GM23338 (cell line): Measurements from ENCODE around the gene PPFIA1. TPM values are rescaled to one million over a fixed set of nuclear protein-coding genes. Genes with fewer than 3 reads are reported as not detected.

Source experiments
- ATAC-seq: fragments of 200-7000 bp; cut with Tn5 transposase; 3 replicates; pipeline ENCODE4 v1.9.1; 2020
- DNase-seq: peaks from one replicate; pipeline ENCODE4 v3.0.0-alpha.2; 2015; ENCODE audit warnings: low spot score
- H2AFZ ChIP-seq: fragments of 200-600 bp; sonication (generic); 2 replicates; pipeline ENCODE4 v1.8.0; 2016; ENCODE audit warnings: antibody characterized with exemption, mild to moderate bottlenecking, moderate library complexity
- H3F3A ChIP-seq: fragments of 200-600 bp; sonication (generic); replicated peaks from 2 replicates; pipeline ENCODE4 v1.8.0; 2017; ENCODE audit warnings: antibody characterized with exemption, mixed run types, low read depth
- H3K27ac ChIP-seq: fragments of 200-600 bp; sonication (generic); 2 replicates; pipeline ENCODE4 v1.6.1; 2016; ENCODE audit warnings: low read depth
- H3K27me3 ChIP-seq: fragments of 200-600 bp; sonication (generic); 2 replicates; pipeline ENCODE4 v1.8.0; 2016; ENCODE audit warnings: mild to moderate bottlenecking, mixed run types, moderate library complexity; ENCODE audit not compliant: insufficient read depth
- H3K36me3 ChIP-seq: fragments of 200-600 bp; sonication (generic); 2 replicates; pipeline ENCODE4 v1.8.0; 2016; ENCODE audit warnings: mild to moderate bottlenecking; ENCODE audit not compliant: insufficient read depth
- H3K4me1 ChIP-seq: fragments of 200-600 bp; sonication (generic); 2 replicates; pipeline ENCODE4 v1.8.0; 2016; ENCODE audit warnings: mild to moderate bottlenecking, moderate library complexity; ENCODE audit not compliant: insufficient read depth
- H3K4me2 ChIP-seq: fragments of 200-600 bp; sonication (generic); 2 replicates; pipeline ENCODE4 v1.7.1; 2017; ENCODE audit warnings: mixed run types
- H3K4me3 ChIP-seq: fragments of 200-600 bp; sonication (generic); 2 replicates; pipeline ENCODE4 v1.6.1; 2016; ENCODE audit warnings: mixed run types
- H3K79me2 ChIP-seq: fragments of 200-600 bp; sonication (generic); replicated peaks from 2 replicates; pipeline ENCODE4 v1.8.0; 2017; ENCODE audit warnings: mild to moderate bottlenecking; ENCODE audit not compliant: insufficient read depth
- H3K9me2 ChIP-seq: fragments of 200-600 bp; sonication (generic); 2 replicates; pipeline ENCODE4 v1.8.0; 2017; ENCODE audit not compliant: insufficient read depth
- H4K20me1 ChIP-seq: fragments of 200-600 bp; sonication (generic); replicated peaks from 2 replicates; pipeline ENCODE4 v1.8.0; 2017; ENCODE audit warnings: mild to moderate bottlenecking; ENCODE audit not compliant: insufficient read depth
- H3K27ac Mint-ChIP-seq: 2 replicates; pipeline ENCODE4 v1.8.0; 2020; ENCODE audit warnings: inconsistent platforms, mild to moderate bottlenecking, moderate library complexity, mixed read lengths
- H3K27me3 Mint-ChIP-seq: 3 replicates; pipeline ENCODE4 v1.8.0; 2022; ENCODE audit warnings: low read depth, mild to moderate bottlenecking, moderate library complexity, mixed read lengths, inconsistent platforms; ENCODE audit not compliant: insufficient read depth, poor library complexity
- H3K36me3 Mint-ChIP-seq: 3 replicates; pipeline ENCODE4 v1.8.0; 2021; ENCODE audit warnings: low read depth, mild to moderate bottlenecking, inconsistent platforms, moderate library complexity, mixed read lengths
- H3K4me1 Mint-ChIP-seq: 3 replicates; pipeline ENCODE4 v1.8.0; 2020; ENCODE audit warnings: mild to moderate bottlenecking, inconsistent platforms, mixed read lengths
- H3K4me3 Mint-ChIP-seq: 3 replicates; pipeline ENCODE4 v1.8.0; 2021; ENCODE audit warnings: moderate library complexity, mild to moderate bottlenecking, inconsistent platforms, mixed read lengths
- H3K9me3 Mint-ChIP-seq: 3 replicates; pipeline ENCODE4 v1.8.0; 2020; ENCODE audit warnings: moderate library complexity, mild to moderate bottlenecking, inconsistent platforms, mixed read lengths
- CREB1 ChIP-seq: fragments of 250-450 bp; sonication (Bioruptor Pico); IDR thresholded peaks from 2 replicates; pipeline ENCODE4 v1.5.0; 2020; ENCODE audit warnings: low read depth, mild to moderate bottlenecking, moderate library complexity
- EZH2 ChIP-seq: fragments of 200-600 bp; sonication (generic); IDR thresholded peaks from one replicate; pipeline ENCODE4 v1.8.0; 2017; ENCODE audit warnings: antibody characterized with exemption, mild to moderate bottlenecking, low read depth; ENCODE audit not compliant: unreplicated experiment
- JUNB ChIP-seq: IDR thresholded peaks from one replicate; pipeline ENCODE4 v1.6.1; 2016; ENCODE audit warnings: antibody characterized with exemption; ENCODE audit not compliant: unreplicated experiment
- POLR2AphosphoS5 ChIP-seq: IDR thresholded peaks from 2 replicates; pipeline ENCODE4 v1.6.1; 2016; ENCODE audit warnings: antibody characterized with exemption, low read depth
- REST ChIP-seq: IDR thresholded peaks from one replicate; pipeline ENCODE4 v1.6.1; 2018; ENCODE audit warnings: antibody characterized with exemption; ENCODE audit not compliant: unreplicated experiment
- STAT1 ChIP-seq: IDR thresholded peaks from one replicate; pipeline ENCODE4 v1.6.1; 2016; ENCODE audit warnings: antibody characterized with exemption; ENCODE audit not compliant: unreplicated experiment
- ZNF331 ChIP-seq: fragments of 250-450 bp; sonication (Bioruptor Pico); IDR thresholded peaks from 2 replicates; pipeline ENCODE4 v1.5.0; 2020; ENCODE audit warnings: low read depth, mild to moderate bottlenecking, moderate library complexity
- polyA plus RNA-seq: library from polyadenylated mRNA; unstranded; fragments of >200 nt; fragmentation: Nextera tagmentation; extraction: Ambion mirVana; gene quantifications from 2 replicates; pipeline ENCODE4 v1.2.1, GENCODE V29; 2016
- total RNA-seq: library from RNA; depleted of rRNA; stranded (reverse); fragments of >200 nt; shearing (Covaris generic); gene quantifications from 2 replicates; pipeline ENCODE4 v1.2.3, GENCODE V29; 2014

PPFIA1 gene
- total and polyA plus RNA-seq, 2 experiments from 2014 or later = 41.7 to 62.0 TPM

GRCh38 chr11:70416881-70417280, 146.4 kb downstream of the PPFIA1 start:
- Mint-ChIP-seq H3K27me3 (peaks cover 6% of the 10 kb centered on the region), H3K9me3 (no peaks in the 10 kb centered on the region), H3K4me3 (no peak overlapping the region), H3K27ac (no peak overlapping the region), H3K36me3 (peaks cover 90% of the 10 kb centered on the region), H3K4me1 (no peaks in the 10 kb centered on the region)
- Histone ChIP-seq H3K79me2 (peaks cover 3% of the 10 kb centered on the region), H4K20me1 (peaks cover 14% of the 10 kb centered on the region), H3K9me2 (no peaks in the 10 kb centered on the region), H3K4me2 (no peak overlapping the region), H3K4me1 (no peaks in the 10 kb centered on the region), H3K4me3 (no peak overlapping the region), H3K36me3 (peaks cover 79% of the 10 kb centered on the region), H2AFZ (no peak overlapping the region), H3K27me3 (no peaks in the 10 kb centered on the region), H3F3A (peaks cover 2% of the 10 kb centered on the region), H3K27ac (no peak overlapping the region)
- ATAC-seq (no peak), DNase-seq (no peak)
- TF ChIP-seq CREB1 (CRISPR knock-in tag) = no peak

GRCh38 chr11:70418130-70418529, 147.6 kb downstream of the PPFIA1 start:
- Histone ChIP-seq H3K4me3 (no peak overlapping the region), H3F3A (no peaks in the 10 kb centered on the region; the same call in none of the 2 replicates), H3K4me1 (no peaks in the 10 kb centered on the region), H3K9me2 (no peaks in the 10 kb centered on the region), H3K4me2 (no peak overlapping the region), H3K27me3 (no peaks in the 10 kb centered on the region), H3K79me2 (peaks cover 8% of the 10 kb centered on the region), H4K20me1 (peaks cover 14% of the 10 kb centered on the region), H2AFZ (no peak overlapping the region), H3K36me3 (peaks cover 76% of the 10 kb centered on the region), H3K27ac (no peak overlapping the region)
- Mint-ChIP-seq H3K27ac (no peak overlapping the region), H3K4me3 (no peak overlapping the region), H3K27me3 (peaks cover 6% of the 10 kb centered on the region), H3K9me3 (no peaks in the 10 kb centered on the region), H3K4me1 (peaks cover 5% of the 10 kb centered on the region; the same call in 1 of the 3 replicates), H3K36me3 (peaks cover 90% of the 10 kb centered on the region)
- DNase-seq (no peak), ATAC-seq (no peak)
- no peak for TF ChIP-seq REST
- TF ChIP-seq POLR2AphosphoS5 = no peak
- TF ChIP-seq ZNF331 (CRISPR knock-in tag) = no peak
- no peak for TF ChIP-seq EZH2
- TF ChIP-seq STAT1 = no peak

- Histone ChIP-seq H4K20me1 (peaks cover 14% of the 10 kb centered on the region), H3K4me2 (no peak overlapping the region), H3K9me2 (no peaks in the 10 kb centered on the region), H3K36me3 (peaks cover 72% of the 10 kb centered on the region), H3K27ac (no peak overlapping the region), H2AFZ (no peak overlapping the region), H3K27me3 (no peaks in the 10 kb centered on the region), H3F3A (no peaks in the 10 kb centered on the region; the same call in none of the 2 replicates), H3K4me1 (no peaks in the 10 kb centered on the region), H3K4me3 (no peak overlapping the region), H3K79me2 (peaks cover 8% of the 10 kb centered on the region)
- H3K27ac Mint-ChIP-seq = no peak overlapping the region
- H3K9me3 Mint-ChIP-seq = no peaks in the 10 kb centered on the region
- peaks cover 6% of the 10 kb centered on the region for H3K27me3 Mint-ChIP-seq
- no peak for DNase-seq
- no peak for ATAC-seq
- H3K4me3 Mint-ChIP-seq = no peak overlapping the region
- TF ChIP-seq ZNF331 (CRISPR knock-in tag) = no peak
- no peak for TF ChIP-seq POLR2AphosphoS5
- TF ChIP-seq STAT1 = no peak
- no peak for TF ChIP-seq JUNB
- peaks cover 16% of the 10 kb centered on the region; the same call in 2 of the 3 replicates for H3K4me1 Mint-ChIP-seq
- H3K36me3 Mint-ChIP-seq = peaks cover 91% of the 10 kb centered on the region
Measured at GRCh38 chr11:70419307-70420007, 149.0 kb downstream of the PPFIA1 start.
